Measurements from ENCODE around the gene PRR23A.
A peak's percentile ranks its signal among the peaks of the same experiment; 100 is the strongest.
"Not testable (repeated sequence)": the region's sequence is repeated elsewhere in the genome, so short reads cannot be mapped to it uniquely, and the experiment has no call there.

The PRR23A gene

DNA sequence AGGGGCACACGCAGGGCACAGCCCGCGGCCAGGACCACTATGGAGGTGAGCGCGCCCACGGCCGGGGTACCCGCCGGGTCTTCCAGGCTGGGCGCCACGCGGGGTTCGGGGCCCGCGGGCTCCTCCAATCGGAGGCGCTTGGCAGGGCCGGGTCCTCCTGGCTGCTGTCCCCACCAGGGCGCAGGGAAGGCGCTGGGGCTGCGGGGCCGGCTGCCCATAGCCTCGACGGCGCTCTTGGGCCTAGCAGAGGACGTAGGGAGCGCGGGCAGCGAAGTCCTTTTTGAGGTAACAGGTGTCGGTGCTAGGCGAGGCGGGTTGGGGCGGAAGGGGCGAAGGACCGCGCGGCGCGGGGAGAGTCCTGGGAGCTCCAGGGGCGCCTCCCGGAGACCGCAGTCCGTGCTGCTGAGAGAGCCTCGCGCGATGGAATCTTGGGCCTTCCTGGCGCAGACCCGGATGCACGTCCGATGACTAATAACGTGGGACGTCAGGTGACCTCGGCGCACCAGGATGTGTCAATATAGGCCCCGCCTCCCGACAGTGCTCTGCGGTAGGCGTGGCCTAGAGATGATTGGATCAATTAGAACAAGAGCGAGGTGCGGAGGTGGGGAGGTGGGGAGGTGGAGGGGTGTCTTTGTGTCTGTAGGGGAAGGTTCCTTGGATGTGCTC, at the start of gene PRR23A:
PRR23A (minus strand) TSS at position 218 of the 666 bp plus-strand sequence; CDS start at position 218, 0 bp downstream.
- no peak for DNase-seq

DNA sequence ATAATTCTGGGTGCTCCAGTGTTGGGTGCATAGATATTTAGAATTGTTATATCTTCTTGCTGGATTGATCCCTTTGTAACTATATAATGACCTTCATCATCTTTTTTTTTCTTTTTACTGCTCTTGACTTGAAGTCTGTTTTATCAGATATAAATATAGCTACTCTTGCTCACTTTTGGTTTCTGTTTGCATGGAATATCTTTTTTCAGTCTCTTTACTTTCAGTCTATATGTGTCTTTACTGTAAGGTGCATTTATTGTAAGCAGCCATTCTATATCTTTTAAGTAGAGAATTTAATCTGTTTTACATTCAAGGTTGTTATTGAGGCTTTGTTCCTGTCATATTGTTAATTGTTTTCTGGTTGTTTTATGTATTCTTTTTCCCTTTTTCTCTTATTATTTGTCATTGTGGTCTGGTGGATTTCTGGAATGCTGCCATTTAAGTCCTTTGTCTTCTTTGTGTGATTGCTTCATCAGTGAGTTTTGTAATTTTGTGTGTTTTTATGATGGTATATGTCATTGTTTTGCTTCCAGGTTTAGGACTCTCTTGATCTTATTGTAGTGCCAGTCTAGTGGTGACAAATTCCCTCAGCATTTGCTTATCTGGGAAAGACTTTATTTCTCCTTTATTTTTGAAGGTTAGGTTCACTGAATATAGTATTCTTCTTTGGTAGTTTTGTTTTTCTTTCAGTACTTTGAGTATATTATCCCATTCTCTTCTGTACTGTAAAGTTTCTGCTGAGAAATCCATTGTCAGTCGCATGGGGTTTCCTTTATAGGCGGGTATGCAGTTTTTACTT, 46.9 kb upstream of the PRR23A start:
- no peak for DNase-seq

DNA sequence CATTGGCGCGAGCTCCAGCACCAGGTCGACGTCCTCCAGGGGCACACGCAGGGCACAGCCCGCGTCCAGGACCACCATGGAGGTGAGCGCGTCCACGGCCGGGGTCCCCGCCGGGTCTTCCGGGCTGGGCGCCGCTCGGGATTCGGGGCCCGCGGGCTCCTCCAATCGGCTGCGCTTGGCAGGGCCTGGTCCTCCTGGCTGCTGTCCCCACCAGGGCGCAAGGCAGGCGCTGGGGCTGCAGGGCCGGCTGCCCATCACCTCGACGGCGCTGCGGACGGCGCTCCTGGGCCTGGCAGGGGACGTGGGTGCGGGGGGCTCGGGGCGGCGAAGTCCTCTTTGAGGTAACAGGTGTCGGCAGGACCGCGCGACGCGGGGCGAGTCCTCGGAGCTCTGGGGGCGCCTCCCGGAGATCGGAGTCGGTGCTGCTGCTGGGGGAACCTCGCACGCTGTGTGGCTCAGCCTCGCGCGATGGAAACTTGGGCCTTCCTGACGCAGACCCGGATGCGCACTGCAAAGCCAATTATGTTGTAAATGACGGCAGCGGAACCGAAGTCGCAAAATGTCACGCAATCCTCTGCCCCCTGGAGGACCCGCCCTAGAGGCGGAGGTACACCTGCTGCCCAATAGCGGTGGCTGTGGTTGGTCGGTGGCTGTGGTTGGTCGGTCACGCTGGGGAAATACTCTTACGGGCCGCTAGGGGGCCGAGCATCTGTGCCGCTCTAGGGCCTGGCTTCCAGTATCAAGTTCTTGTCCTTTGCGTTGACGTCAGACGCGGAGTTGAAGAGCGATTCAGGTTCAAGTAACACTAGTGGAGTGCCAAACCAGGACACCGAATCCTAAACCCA, 38.5 kb upstream of the PRR23A start, which contains the start of gene PRR23C:
PRR23C (minus strand) TSS at position 527 of the 845 bp plus-strand sequence; CDS start at position 255, 272 bp downstream.
- no peak for DNase-seq

DNA sequence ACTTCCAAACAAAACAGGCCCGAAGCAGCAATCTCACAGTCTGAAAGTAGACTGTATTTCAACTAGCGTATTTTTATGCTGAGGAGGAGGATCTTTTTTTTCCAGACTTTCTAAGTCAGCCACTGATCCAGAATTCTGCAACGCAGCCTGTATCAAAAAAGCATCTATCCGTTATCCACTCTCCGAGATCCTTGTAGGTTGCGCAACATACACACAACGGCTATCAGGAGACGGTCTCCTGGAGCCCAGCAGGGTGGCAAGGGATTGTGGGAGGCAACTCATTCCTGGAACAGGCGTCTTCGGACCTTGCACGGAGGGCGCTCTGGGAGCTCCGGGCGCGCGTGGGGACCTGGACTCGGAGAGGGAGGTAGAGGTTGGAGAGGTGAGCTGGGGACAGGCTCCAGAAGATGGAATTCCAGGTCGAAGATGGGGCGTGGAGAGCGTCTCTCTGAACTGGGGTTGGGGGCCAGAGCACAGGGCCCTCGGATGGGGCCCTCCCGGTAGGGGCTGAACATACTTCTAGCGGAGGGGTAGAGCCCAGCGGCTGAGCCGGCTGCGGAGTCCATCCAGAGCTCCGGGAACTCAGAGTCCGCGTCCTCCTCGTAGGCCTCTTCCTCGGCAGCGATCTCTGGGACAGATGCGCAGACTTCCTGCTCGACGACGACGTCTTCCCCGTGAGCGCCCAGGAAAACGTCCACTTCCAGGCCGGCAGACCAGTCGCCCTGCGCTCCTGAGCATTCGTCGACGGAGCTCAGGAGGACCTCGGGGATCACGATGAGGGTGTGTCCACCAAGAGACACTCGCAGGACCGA, 37.7 kb upstream of the PRR23A start:
- no peak for DNase-seq

DNA sequence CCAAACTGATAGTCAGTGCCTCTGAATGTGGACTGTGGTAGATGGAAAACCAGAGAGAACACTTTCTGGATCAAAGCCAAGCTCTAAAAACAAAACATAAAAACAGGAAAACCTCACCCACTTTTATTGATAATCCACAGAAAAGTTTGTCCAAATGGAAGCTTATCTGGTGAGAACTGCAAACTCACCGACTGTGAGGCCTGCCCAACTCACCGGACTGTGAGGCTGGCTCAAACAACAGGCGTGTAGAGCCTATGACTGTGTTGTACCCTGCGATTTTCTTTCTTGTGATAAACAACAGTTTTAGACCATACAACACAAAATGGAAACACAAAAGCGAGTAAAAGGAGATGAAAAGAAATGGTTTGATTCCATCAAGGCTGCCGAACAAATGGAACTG, 31.4 kb upstream of the PRR23A start:
- no peak for DNase-seq

DNA sequence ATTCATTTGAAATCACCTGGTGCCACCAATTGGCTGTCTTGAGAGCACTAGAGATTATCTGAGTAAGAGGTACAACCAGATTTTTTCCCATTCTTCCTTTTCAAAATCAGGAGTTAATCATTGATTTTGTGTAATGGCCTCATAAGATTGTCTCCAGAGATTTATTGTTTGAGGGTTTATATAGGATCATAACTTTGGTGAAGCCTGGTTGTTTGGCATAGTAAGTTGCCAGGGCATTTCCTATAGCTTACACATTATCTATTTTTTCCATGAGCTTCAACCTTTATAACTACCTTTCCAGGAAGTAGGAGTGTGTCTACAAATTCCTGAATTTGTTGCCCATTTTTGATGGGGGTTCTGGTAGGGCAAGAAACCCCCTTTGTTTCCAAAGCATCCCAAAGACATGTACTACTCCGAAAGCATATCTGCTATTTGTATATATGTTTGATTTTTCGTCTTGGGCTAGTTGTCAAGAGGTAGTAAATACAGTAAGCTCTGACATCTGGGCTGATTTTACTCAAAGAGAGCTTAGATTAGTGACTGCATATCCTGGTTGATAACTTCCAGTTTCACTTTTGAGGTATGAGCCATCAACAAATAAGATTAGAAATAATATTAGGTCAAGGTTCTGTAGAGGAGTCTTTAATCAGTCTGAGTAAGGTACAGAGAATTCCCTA, 26.4 kb upstream of the PRR23A start:
- no peak for DNase-seq

DNA sequence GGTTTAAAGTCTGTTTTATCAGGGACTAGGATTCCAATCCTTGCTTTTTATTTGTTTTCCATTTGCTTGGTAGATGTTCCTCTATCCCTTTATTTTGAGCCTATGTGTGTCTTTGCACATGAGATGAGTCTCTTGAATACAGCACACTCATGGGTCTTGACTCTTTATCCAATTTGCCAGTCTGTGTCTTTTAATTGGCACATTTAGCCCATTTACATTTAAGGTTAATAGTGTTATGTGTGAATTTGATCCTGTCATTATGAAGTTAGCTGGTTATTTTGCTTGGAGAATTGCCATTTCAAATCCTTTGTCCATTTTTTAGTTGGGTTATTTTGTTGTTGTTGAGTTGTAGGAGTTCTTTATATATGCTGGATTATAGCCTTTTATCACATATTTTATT, 24.5 kb upstream of the PRR23A start:
- DNase-seq: not testable (repeated sequence)

DNA sequence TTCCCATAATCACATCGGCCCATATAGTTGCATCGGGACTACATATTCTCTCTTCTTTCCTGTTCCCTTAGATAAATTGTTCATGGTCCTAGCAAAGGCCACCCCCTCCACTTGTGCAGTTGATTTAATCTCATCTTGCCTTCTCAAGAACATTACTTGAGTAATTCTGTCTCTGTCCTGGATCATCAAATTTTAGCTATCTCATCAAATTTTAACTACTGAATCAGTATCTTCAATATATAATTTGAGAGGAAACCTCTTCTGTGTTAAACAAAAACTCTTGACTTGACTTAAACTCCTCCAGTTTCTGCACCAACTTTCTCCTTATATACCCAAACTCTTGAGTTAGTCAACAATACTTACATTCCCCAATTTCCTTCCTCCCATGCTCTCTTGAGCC, 18.9 kb upstream of the PRR23A start:
- DNase-seq: no peak

DNA sequence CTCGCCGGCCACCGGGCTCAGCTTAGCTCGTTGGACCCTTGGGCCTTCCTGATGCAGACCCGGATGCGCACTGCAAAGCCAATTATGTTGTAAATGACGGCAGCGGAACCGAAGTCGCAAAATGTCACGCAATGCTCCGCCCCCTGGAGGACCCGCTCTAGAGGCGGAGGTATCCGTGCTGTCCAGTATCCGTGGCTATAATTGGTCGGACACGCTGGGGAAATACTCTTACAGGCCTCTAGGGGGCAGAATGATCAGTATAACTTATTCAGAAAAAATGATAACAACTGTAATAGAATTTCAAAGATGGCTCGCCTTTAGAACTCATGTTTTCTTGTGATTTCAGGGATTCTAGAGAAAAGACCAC, 14.8 kb upstream of the PRR23A start, which contains the start of gene PRR23B:
PRR23B (minus strand) TSS at position 59 of the 367 bp plus-strand sequence. CDS start 265 bp downstream, outside the sequence.
- peak; percentile 12 for DNase-seq

DNA sequence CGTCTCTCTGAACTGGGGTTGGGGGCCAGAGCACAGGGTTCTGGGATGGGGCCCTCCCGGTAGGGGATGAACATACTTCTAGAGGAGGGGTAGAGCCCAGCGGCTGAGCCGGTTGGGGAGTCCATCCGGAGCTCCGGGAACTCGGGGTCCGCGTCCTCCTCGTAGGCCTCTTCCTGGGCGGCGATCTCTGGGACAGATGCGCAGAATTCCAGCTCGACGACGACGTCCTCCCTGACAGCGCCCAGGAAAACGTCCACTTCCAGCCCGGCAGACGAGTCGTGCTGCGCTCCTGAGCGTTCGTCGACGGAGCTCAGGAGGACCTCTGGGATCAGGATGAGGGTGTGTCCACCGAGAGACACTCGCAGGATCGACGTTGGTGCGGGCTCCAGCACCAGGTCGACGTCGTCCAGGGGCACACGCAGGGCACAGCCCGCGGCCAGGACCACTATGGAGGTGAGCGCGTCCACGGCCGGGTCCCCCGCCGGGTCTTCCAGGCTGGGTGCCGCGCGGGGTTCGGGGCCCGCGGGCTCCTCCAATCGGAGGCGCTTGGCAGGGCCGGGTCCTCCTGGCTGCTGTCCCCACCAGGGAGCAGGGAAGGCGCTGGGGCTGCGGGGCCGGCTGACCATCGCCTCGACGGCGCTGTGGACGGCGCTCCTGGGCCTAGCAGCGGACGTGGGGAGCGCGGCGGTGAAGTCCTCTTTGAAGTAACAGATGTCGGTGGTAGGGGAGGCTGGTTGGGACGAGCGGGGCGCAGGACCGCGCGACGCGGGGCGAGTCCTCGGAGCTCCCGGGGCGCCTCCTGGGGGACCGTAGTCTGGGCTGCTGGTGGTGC, 14.2 kb upstream of the PRR23A start:
- no peak for DNase-seq

DNA sequence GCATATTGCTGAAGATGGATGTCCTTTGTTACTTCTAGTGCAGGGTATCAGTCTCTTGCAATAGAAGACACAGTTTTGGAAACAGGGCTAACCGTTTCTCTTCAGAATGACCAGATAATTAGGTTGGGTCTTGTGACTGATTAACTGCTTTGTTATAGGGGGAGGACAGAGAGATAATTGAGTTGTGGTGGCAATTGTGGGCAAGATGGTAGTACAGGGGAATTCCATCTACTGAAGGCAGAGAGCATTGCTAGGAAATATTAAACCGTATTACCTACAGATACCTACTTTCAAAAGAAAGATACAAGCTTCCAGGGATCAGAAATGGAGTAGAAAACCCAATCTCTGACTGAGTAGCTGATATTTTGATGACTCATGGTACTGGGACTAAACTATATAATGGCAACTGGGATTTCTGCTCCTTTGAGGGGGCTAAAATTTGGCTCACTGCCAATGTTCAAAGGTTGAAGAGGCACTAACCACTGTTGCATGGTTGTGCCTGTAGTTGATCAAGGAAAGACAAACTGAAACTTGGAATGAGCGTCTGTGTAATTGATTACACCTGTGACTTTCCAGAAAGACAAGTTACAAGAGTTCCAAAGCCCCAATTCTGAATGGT, 10.5 kb upstream of the PRR23A start:
- DNase-seq: no peak

DNA sequence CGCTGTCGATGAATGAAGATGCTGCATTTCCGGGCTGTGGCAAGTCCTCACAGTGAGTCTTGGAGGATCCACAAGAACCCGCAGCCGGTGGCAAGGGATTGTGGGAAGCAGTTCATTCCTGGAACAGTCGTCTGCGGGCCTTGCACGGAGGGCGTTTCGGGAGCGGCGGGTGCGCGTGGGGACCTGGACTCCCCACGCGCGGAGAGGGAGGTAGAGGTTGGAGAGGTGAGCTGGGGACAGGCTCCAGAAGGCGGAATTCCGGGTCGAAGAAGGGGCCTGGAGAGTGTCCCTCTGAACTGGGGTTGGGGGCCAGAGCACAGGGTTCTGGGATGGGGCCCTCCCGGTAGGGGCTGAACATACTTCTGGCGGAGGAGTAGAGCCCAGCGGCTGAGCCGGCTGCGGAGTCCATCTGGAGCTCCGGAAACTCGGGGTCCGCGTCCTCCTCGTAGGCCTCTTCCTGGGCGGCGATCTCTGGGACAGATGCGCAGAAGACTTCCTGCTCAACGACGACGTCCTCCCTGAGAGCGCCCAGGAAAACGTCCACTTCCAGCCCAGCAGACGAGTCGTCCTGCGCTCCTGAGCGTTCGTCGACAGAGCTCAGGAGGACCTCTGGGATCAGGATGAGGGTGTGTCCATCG, 593 bp downstream of the PRR23A start:
- DNase-seq: no peak

DNA sequence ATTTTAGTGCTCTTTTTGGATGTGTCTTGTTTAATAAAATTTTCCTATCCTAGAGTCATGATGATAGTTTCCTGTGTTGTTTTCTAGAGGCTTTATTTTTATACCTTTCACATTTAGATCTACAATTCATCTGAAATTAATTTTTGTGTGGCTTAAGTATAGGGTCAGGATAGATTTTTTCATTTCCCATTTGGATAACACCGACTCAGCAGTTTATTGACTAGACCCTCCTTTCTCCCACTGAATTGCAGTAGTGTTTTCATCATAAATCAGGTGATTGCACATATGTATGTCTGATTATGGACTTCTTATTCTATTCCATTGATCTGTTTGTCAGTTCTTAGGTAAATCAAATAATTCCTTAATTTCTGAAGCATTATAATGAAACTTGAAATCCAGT, 10.4 kb downstream of the PRR23A start:
- no peak for DNase-seq

DNA sequence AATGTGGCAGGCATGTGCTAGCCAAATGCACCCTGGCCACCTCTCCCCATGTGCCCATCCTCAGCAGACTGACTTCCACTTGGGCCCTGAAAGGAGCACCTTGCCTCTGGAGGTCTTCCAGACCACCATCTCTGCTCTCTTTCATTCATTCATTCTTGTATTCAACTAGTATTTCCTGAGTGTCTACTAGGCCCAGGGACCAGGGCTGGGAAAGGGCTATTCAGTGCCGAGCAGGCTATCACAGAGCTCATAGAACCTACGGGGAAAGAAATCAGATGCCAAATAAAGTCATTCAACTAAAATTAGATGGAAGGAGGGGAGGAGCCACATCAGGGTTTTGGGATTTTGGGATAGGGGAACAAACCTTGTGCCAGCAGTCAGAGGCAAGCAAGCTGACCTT, 18.9 kb downstream of the PRR23A start:
- no peak for DNase-seq

DNA sequence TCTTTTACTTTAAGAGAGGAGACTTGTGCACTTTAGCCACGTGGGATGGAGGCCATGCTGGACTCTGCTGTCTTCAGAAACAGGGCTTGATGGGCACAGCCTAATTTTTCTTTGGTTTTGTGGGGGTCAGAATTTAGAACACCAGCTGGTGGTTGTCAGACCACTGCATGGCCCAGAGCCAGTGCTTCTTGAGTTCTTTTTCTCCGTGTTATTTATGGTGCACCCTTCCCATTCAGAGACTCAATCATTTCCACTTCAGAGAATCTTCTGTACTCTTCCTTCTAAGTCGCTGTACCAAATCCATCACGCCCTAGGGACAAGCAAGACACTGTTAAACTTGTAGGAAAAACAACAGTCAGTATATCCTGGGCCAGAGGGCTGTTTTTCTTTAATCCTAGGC, 20.1 kb downstream of the PRR23A start:
- no peak for DNase-seq

DNA sequence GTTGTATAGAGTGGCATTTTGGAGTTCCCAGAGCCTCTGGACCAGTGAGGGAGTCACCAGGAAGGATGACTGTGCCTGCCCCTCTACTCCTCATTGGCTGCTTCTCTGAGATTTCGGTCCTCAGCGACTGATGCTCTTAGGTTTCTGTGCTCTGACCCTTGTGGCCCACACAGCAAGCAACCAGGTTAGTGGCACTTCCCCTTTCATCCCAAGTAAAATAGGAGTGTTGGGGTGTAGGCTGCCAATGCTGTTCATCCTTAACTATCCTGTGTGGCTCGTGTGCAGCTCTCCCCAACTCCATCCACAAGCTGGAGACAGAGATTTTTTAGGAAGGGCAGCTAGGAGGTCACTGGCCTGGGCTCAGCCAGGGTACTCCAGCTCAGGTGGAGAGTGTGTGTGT, 21.3 kb downstream of the PRR23A start:
- no peak for DNase-seq

DNA sequence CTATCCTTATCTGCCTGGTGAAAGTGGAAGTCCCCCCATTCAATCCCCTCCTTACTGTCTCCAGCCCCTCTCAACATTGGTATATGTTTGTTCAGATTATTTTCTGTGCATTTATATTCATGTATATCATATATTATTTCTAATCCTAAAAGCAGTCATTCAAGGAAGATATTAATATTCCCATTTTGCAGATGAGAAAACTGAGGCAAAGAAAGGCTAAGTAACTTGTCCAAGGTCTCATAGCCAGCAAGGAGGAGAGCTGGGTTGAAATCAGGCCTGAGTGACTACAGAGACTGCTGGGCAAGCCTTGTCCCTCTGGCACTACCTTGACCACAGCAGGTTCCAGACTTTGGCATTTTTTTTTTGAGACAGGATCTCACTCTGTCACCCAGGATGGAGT, 30.0 kb downstream of the PRR23A start:
- no peak for DNase-seq

DNA sequence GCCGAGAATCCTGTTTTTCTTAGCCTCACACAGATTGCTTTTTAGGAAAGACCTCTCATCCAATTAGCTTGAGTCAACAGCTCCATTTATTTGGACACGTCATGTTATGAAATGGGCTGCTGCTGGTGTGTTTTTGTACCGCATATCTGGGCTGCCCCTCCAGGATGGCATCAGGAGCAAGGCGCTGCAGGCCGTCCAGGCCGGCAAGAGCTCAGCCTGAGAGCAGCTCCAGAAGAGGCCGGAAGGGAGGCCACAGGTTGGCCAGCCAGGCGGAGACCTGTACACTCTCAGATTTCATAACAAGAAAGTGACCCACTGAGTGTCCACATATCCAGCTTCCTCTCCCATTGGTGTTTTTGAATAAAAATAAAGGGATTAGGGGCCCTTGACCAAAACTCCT, 30.7 kb downstream of the PRR23A start:
- DNase-seq: no peak

DNA sequence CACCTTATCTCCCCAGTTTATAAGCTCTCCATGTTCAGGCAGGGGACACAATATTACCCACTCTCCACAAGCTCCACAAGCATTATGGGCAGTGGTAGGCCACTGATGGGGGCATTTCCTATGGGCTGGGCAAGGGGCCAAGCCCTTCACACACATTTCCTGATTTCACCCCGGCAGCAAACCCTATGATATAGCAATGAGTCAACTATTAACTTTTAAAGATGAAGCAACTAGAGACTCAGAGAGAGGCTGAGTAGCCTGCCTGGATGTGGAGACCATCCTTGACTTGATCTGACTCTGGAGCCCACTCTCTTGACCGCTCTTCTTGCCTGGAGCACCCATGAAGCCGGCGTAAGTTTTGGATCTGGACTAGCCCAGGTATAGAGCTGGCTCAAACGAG, 31.6 kb downstream of the PRR23A start:
- DNase-seq: no peak

DNA sequence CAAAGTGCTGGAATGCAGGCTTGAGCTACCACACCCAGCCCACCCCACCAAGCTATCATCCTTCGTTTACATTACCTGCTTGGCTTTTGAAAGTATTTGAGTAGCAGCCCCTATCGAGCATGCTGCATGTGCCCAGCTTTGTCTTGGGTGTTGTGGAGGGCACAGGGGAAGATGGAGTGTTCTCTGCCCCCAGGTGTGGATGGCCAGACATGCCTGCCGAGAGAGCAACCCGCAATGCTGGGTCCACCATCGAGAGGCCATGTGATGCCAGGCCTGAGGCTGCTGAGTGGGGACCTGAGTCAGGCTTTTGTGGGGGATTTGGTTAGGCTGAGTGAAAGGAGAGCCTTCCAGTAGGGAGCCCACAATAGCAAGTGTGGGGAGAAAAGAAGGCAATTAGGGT, 33.1 kb downstream of the PRR23A start:
- no peak for DNase-seq

Measured in hematopoietic multipotent progenitor cell treated with erythropoietin and hydrocortisone succinate and interleukin-3 and kit ligand, for 8 days (in vitro differentiated cells).